Prostate gland (tissue), 2 donors: ENCODE results near the gene NME3.

ENCODE experiments used
- POLR2A ChIP-seq: fragments of 450-650 bp; IDR thresholded peaks from one replicate; pipeline ENCODE4 v1.6.1; 2016; ENCODE audit warnings: antibody characterized with exemption, mild to moderate bottlenecking
- TF ChIP-seq, protein P1 (sequence below), 4 experiments: fragments of 200-600 bp in 2 of 4; fragments of 450-650 bp in 2 of 4; sonication (generic) in 2 of 4; IDR thresholded peaks; 1 replicate in 3 of 4; 2 replicates in 1 of 4; pipeline ENCODE4 v1.5.1; 2016 to 2019; ENCODE audit warnings: antibody characterized with exemption in 4 of 4, mild to moderate bottlenecking in 2 of 4, moderate library complexity in 2 of 4

DNA sequence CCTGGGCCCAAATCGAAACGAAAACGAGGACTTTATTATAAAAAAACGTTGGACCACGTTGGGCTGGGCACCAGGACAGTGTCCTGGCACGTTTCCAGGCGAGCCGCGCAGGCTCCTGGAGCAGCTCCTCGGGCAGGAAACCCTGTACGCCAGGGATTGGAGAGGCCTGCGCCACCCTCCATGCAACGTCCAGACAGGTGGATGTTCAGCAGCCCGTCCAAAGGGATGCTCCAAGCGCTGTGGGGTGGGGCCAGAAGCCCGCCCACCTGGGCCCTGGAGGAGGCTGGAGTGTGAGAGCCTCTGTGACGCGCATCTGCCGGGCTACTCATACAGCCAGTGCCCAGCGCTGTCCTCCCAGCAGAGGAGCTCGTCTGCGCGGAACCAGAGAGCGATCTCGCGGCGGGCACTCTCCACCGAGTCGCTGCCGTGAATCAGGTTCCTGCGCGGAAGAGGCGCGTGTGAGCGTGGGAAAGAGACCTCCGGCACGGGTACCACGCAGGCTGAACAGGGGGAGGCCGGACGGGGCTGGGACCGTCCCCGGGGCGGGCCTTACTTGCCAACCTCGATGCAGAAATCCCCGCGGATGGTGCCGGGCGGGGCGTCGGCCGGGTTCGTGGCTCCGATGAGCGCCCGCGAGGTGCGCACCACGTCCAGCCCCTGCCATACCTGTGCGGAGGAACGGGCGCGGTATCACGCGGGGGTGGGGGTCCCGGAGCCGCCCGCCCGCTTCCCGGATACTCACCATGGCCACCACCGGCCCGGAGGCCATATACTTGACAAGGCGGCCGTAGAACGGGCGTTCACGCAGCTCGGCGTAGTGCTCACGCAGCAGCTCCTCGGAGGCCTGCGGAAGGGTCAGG lies 785 bp downstream of the NME3 start:
- TF ChIP-seq POLR2A, result no peak
- TF ChIP-seq, protein P1, sequence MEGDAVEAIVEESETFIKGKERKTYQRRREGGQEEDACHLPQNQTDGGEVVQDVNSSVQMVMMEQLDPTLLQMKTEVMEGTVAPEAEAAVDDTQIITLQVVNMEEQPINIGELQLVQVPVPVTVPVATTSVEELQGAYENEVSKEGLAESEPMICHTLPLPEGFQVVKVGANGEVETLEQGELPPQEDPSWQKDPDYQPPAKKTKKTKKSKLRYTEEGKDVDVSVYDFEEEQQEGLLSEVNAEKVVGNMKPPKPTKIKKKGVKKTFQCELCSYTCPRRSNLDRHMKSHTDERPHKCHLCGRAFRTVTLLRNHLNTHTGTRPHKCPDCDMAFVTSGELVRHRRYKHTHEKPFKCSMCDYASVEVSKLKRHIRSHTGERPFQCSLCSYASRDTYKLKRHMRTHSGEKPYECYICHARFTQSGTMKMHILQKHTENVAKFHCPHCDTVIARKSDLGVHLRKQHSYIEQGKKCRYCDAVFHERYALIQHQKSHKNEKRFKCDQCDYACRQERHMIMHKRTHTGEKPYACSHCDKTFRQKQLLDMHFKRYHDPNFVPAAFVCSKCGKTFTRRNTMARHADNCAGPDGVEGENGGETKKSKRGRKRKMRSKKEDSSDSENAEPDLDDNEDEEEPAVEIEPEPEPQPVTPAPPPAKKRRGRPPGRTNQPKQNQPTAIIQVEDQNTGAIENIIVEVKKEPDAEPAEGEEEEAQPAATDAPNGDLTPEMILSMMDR (IDR thresholded peaks at IDR 0.05), result no peak
